Subcutaneous adipose tissue (tissue), 4 donors: ENCODE data around the gene KCNC2. TPM values are rescaled to one million over a fixed set of nuclear protein-coding genes. Genes with fewer than 3 reads are reported as not detected.

Experiments used
- CTCF ChIP-seq: fragments of 450-650 bp; IDR thresholded peaks from one replicate; pipeline ENCODE4 v1.5.1; 2016; ENCODE audit warnings: low read depth, mild to moderate bottlenecking, control low read depth, antibody characterized with exemption, moderate library complexity
- total RNA-seq, 4 donors: library from RNA; depleted of rRNA; stranded (reverse); fragments of >200 nt; gene quantifications; one replicate each; pipeline ENCODE4 v1.1.0, GENCODE V29; 2016

The KCNC2 gene
- total RNA-seq, 4 donors from 2014 or later, result not detected

DNA sequence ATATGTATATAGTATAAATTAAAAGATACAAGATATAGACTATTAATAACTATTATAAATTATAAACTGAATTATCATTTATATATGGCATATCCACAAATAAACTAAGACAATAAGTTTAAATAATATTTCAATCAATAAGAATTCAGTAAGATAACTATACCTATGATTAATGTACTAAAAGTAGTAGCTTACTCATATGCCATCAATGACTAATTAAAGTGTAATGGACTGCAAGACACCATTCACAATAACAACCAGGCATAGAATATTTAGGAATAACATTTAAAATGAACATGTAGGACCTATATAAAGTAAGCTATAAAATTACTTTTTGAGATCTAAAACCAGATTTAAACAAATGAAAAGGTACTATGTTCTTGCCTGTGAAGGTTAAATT is 18.8 kb downstream of the KCNC2 start:
- TF ChIP-seq CTCF, result no peak

GRCh38 chr12:75184516-75184915 is 25.1 kb downstream of the KCNC2 start:
- no peak for TF ChIP-seq CTCF

DNA sequence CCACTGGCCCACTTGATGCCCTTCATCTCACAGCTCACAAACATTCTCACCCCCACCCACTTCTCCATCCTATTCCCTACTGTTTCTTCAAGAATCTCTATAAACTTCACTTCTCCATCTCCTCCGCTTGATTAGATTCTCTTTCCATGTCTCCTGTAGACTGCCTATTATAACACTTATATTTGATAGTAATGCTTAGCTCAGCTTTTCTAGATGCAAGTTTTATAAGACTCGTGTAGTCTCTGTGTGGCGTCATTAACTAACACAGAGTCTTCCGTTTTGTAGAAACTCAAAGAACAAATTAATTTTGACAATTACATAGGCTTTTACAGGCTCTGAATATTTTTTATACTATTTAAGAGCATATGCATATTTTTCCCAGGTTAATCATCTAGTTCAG is 25.7 kb downstream of the KCNC2 start:
- no peak for TF ChIP-seq CTCF

- no peak for TF ChIP-seq CTCF
Measured at GRCh38 chr12:75177997-75178396, 31.6 kb downstream of the KCNC2 start.

- no peak for TF ChIP-seq CTCF
Measured at GRCh38 chr12:75172611-75173010, 37.0 kb downstream of the KCNC2 start.

DNA sequence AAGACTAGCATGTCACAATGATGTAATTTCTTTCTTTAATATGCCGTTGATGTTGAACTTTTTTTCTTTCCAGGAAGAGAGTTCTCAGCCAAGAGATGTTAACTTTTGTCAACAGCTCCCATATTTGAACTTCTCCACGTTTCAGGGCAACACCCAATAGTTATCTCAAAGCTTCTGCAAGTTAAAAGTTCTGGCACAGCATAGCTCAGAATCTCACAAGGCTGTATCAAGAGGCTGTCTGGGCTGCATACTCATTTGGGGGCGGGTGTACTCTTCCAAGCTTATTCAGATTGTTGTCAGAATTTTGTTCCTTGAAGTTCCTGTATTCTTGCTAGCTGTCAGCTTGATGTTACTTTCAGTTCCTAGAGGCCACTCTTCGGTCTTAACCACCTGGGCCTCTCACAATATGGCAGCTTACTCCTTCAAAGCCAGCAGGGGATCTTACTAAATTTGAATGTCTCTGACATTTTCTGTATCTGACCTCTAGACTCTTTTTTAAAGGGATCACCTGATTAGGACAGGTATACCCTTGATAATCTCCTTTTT is 38.9 kb downstream of the KCNC2 start:
- no peak for TF ChIP-seq CTCF

GRCh38 chr12:75162845-75163244 is 46.8 kb downstream of the KCNC2 start:
- TF ChIP-seq CTCF, result no peak
